ENCODE results near the gene GAB3. TPM values are rescaled to one million over a fixed set of nuclear protein-coding genes. Genes with fewer than 3 reads are reported as not detected.
A peak's percentile ranks its signal among the peaks of the same experiment; 100 is the strongest.

The GAB3 gene
- total RNA-seq, 1 experiment from 2014 or later = not detected

GRCh38 chrX:154728431-154729190 is 22.3 kb downstream of the GAB3 start:
- DNase-seq (ENCODE audit: low spot score) = no peak
- in situ Hi-C loops (cut with HindIII; ENCODE audit: low sequenced_read_pairs) = no loop called here

- no peak for DNase-seq (ENCODE audit: low spot score)
- in situ Hi-C loops (cut with HindIII; ENCODE audit: low sequenced_read_pairs) = no loop called here
These were observed 23.0 kb downstream of the GAB3 start for GRCh38 chrX:154727871-154728270.

- in situ Hi-C loops (cut with HindIII; ENCODE audit: low sequenced_read_pairs) = no loop called here
These were observed 23.5 kb downstream of the GAB3 start for GRCh38 chrX:154727418-154727817.

GRCh38 chrX:154724993-154725756 is 25.7 kb downstream of the GAB3 start:
- in situ Hi-C loops (cut with HindIII; ENCODE audit: low sequenced_read_pairs) = no loop called here
- DNase-seq (ENCODE audit: low spot score) = no peak

More at GRCh38 chrX:154727418-154727817, 23.5 kb downstream of the GAB3 start:
- DNase-seq (ENCODE audit: low spot score) = no peak

- no peak for DNase-seq (ENCODE audit: low spot score)
- in situ Hi-C loops (cut with HindIII; ENCODE audit: low sequenced_read_pairs) = no loop called here
These were observed 29.7 kb downstream of the GAB3 start for GRCh38 chrX:154721155-154721554.

- in situ Hi-C loops (cut with HindIII; ENCODE audit: low sequenced_read_pairs) = no loop called here
- DNase-seq (ENCODE audit: low spot score) = no peak
These were observed 30.8 kb downstream of the GAB3 start for GRCh38 chrX:154720067-154720466.

- in situ Hi-C loops (cut with HindIII; ENCODE audit: low sequenced_read_pairs) = no loop called here
- no peak for DNase-seq (ENCODE audit: low spot score)
These were observed 31.7 kb downstream of the GAB3 start for GRCh38 chrX:154719132-154719675.

- in situ Hi-C loops (cut with HindIII; ENCODE audit: low sequenced_read_pairs) = no loop called here
- DNase-seq (ENCODE audit: low spot score) = no peak
These were observed 32.3 kb downstream of the GAB3 start for GRCh38 chrX:154718616-154719015.

GRCh38 chrX:154717824-154718223 is 33.1 kb downstream of the GAB3 start:
- no peak for DNase-seq (ENCODE audit: low spot score)
- in situ Hi-C loops (cut with HindIII; ENCODE audit: low sequenced_read_pairs) = no loop called here

- in situ Hi-C loops (cut with HindIII; ENCODE audit: low sequenced_read_pairs) = no loop called here
- no peak for DNase-seq (ENCODE audit: low spot score)
These were observed 35.1 kb downstream of the GAB3 start for GRCh38 chrX:154715825-154716224.

- in situ Hi-C loops (cut with HindIII; ENCODE audit: low sequenced_read_pairs) = no loop called here
- DNase-seq (ENCODE audit: low spot score) = peak; percentile 57
These were observed 36.0 kb downstream of the GAB3 start for GRCh38 chrX:154714925-154715324.

- DNase-seq (ENCODE audit: low spot score) = peak; percentile 35
- in situ Hi-C loops (cut with HindIII; ENCODE audit: low sequenced_read_pairs) = no loop called here
These were observed 37.8 kb downstream of the GAB3 start for GRCh38 chrX:154712781-154713740.

GRCh38 chrX:154711264-154711663 is 39.6 kb downstream of the GAB3 start:
- in situ Hi-C loops (cut with HindIII; ENCODE audit: low sequenced_read_pairs) = no loop called here

GRCh38 chrX:154710309-154710708 is 40.6 kb downstream of the GAB3 start:
- in situ Hi-C loops (cut with HindIII; ENCODE audit: low sequenced_read_pairs) = no loop called here
- no peak for DNase-seq (ENCODE audit: low spot score)

More at GRCh38 chrX:154711264-154711663, 39.6 kb downstream of the GAB3 start:
- no peak for DNase-seq (ENCODE audit: low spot score)

GRCh38 chrX:154698630-154699248 is 52.1 kb downstream of the GAB3 start:
- DNase-seq (ENCODE audit: low spot score) = no peak
- in situ Hi-C loops (cut with HindIII; ENCODE audit: low sequenced_read_pairs) = no loop called here

GRCh38 chrX:154696676-154697045 is 54.2 kb downstream of the GAB3 start:
- in situ Hi-C loops (cut with HindIII; ENCODE audit: low sequenced_read_pairs) = no loop called here

GRCh38 chrX:154695911-154696675 is 54.8 kb downstream of the GAB3 start:
- no peak for DNase-seq (ENCODE audit: low spot score)
- in situ Hi-C loops (cut with HindIII; ENCODE audit: low sequenced_read_pairs) = no loop called here

More at GRCh38 chrX:154696676-154697045, 54.2 kb downstream of the GAB3 start:
- DNase-seq (ENCODE audit: low spot score) = no peak

GRCh38 chrX:154693394-154693793 is 57.5 kb downstream of the GAB3 start:
- in situ Hi-C loops (cut with HindIII; ENCODE audit: low sequenced_read_pairs) = no loop called here
- no peak for DNase-seq (ENCODE audit: low spot score)

Measured in G401 (cell line).